GM18870 (cell line): ENCODE data around the gene GSTM5.
"Not testable (repeated sequence)": the region's sequence is repeated elsewhere in the genome, so short reads cannot be mapped to it uniquely, and the experiment has no call there.

Experiments used
- ATAC-seq: cut with Tn5 transposase; IDR thresholded peaks from one replicate; pipeline ENCODE4 v1.9.1; 2021; ENCODE audit warnings: moderate library complexity; ENCODE audit not compliant: unreplicated experiment

GSTM5 gene

GRCh38 chr1:109726728-109727373 is 14.8 kb downstream of the GSTM5 start:
- ATAC-seq, result no peak

- ATAC-seq, result no peak
These were observed 16.8 kb downstream of the GSTM5 start for GRCh38 chr1:109728870-109729269.

GRCh38 chr1:109730666-109731065 is 18.6 kb downstream of the GSTM5 start:
- ATAC-seq, result no peak

- no peak for ATAC-seq
These were observed 20.4 kb downstream of the GSTM5 start for GRCh38 chr1:109732390-109732881.

GRCh38 chr1:109733236-109733870 is 21.3 kb downstream of the GSTM5 start:
- ATAC-seq, result no peak

- no peak for ATAC-seq
These were observed 27.9 kb downstream of the GSTM5 start for GRCh38 chr1:109739738-109740614.

- ATAC-seq, result no peak
These were observed 28.7 kb downstream of the GSTM5 start, which contains the start of gene GSTM3 for GRCh38 chr1:109740615-109741373. TSS of gene GSTM3 (minus strand) at chr1:109741038. CDS start at chr1:109740287, 751 bp downstream.

- ATAC-seq, result not testable (repeated sequence)
These were observed 36.3 kb downstream of the GSTM5 start for GRCh38 chr1:109748311-109748710.

- ATAC-seq, result no peak
These were observed 37.2 kb downstream of the GSTM5 start for GRCh38 chr1:109749221-109749620.

GRCh38 chr1:109750241-109750882 is 38.3 kb downstream of the GSTM5 start:
- ATAC-seq, result no peak

- ATAC-seq, result no peak
These were observed 38.9 kb downstream of the GSTM5 start for GRCh38 chr1:109750920-109751319.

GRCh38 chr1:109751531-109752260 is 39.6 kb downstream of the GSTM5 start:
- ATAC-seq, result no peak

- ATAC-seq, result no peak
These were observed 42.7 kb downstream of the GSTM5 start for GRCh38 chr1:109754738-109755137.

- not testable (repeated sequence) for ATAC-seq
These were observed 44.3 kb downstream of the GSTM5 start for GRCh38 chr1:109756325-109756724.

- no peak for ATAC-seq
These were observed 44.9 kb downstream of the GSTM5 start for GRCh38 chr1:109756848-109757521.

GRCh38 chr1:109757936-109758786 is 46.1 kb downstream of the GSTM5 start:
- ATAC-seq, result no peak

GRCh38 chr1:109759513-109760334 is 47.7 kb downstream of the GSTM5 start:
- ATAC-seq, result no peak
